GM19397 (cell line): ENCODE measurements around the gene GRIK4.

ENCODE experiments used
- ATAC-seq: cut with Tn5 transposase; IDR thresholded peaks from one replicate; pipeline ENCODE4 v1.9.1; 2021; ENCODE audit warnings: mild to moderate bottlenecking, moderate library complexity; ENCODE audit not compliant: unreplicated experiment

The GRIK4 gene

DNA sequence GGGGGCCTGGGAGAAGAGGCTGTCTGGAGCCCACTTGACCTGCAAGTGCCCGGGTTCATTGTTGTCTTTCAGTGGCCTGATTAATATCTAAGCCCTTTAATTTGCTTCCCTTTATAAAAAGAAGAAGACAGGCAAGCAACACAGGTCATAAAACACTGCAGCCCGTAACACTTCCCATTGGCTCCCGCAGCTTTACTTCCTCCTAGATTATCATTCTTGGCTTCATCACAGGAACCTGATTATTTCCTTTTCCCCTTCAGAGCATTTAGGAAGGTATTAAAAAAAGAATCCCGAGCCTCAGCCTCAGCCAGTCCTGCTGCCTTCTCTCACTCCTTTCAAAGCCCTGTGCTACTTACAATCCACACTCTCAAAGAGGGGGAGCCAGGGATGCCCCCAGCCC is 183.2 kb downstream of the GRIK4 start:
- ATAC-seq = no peak

DNA sequence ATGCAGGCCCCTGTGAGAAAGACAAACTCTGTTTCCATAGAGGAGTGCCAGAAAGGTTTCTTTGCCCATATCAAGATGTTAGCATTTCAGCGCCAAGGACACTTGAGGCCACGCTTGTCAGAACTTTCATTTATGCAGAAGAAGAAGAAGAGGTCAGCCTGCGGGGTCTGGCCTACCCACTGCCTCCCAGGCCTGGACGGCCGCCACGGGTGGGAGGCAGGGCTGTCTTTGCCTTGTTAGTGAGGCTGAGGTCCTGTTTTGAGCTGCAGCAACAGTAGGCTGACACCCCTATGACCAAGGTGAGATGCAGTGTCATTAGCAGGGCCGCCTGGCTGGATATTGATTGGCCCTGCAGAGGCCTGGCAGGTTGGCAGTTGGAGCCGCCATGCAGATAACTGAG is 183.9 kb downstream of the GRIK4 start:
- ATAC-seq = no peak

DNA sequence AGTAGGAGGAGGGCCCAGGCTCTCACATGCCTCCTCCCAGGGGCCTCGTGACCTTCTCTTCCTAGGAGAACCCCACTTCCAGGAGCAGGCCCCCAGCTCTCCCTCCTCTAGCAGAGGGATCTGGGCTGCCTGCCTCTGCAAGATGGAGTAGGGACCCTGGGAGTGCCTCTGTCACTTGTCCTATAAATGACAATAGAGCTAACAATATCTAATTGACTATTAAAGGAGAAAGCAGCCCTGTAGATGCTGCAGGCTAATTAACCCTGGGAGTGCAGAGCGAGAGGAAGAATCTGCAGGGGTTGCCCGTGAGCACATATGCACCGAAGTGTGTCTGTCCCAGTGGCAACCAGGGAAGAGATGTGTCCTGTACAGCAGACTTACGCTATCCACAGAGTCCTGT is 184.4 kb downstream of the GRIK4 start:
- no peak for ATAC-seq

DNA sequence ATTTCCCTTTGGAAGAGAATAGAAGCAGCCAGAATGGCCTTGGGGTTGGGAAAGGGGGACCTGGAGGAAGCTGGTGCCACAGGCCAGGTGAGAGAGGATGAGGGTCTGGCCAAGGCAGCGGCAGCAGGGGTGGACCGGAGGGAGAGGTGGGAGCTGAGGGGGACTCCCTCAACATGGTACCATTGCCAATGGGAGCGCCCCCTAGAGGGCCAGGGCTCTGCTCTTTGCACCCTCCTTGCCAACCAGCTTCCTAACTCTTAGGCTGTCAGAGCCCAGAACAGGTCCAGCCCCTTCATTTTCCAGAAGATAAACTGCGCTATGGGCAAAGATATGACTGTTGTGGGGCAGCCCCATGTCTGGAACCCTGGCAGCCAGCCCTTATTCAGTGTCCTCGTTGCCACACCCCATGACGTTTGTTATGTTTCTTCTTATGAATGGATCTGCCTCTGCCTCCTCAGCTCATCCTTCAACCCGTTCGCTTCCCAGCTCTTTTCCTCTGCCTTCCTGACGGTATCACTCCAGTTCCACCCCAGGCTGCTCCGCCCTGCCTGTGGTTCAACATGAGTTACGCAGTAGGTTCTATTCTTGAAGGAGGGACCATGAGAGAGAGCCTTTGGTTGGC is 185.2 kb downstream of the GRIK4 start:
- no peak for ATAC-seq

DNA sequence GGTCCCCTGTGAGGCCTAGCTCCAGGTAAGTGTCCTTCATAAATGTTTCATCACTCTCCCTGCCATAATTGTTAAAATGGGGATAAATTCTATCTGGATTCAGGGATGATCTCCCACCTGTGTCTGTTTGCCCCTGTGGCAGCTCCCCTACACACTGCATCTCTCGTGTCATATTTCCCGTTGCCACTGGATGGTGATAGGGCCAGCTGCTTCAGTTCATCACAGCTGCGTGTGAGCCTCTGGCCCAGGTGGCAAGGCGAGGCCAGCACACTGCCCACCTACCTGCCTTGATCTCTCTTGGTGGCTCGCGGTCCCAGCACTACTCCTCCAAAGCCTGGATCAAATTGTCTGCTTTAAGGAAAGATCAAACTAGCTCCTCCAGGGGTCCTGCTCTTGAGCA is 187.4 kb downstream of the GRIK4 start:
- no peak for ATAC-seq

DNA sequence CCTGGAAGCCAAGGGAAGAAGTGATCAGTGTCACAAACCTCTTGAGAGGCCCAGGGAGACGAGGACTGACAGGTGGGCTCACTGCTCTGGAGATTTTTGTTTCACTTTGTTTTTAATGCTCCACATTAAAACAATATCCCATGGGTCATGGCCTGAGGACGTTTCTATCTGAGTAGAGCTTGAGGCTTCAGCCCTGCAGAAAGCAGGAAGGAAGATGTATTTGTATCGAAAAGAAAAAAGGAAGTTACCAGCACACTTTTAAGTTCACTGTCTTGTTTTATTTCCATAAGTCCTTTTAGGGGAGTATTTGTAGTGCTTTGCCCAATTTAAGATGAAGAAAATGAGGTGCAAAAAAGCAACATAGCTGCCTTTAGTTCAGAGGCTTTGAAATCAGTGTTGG is 191.1 kb downstream of the GRIK4 start:
- ATAC-seq = no peak

DNA sequence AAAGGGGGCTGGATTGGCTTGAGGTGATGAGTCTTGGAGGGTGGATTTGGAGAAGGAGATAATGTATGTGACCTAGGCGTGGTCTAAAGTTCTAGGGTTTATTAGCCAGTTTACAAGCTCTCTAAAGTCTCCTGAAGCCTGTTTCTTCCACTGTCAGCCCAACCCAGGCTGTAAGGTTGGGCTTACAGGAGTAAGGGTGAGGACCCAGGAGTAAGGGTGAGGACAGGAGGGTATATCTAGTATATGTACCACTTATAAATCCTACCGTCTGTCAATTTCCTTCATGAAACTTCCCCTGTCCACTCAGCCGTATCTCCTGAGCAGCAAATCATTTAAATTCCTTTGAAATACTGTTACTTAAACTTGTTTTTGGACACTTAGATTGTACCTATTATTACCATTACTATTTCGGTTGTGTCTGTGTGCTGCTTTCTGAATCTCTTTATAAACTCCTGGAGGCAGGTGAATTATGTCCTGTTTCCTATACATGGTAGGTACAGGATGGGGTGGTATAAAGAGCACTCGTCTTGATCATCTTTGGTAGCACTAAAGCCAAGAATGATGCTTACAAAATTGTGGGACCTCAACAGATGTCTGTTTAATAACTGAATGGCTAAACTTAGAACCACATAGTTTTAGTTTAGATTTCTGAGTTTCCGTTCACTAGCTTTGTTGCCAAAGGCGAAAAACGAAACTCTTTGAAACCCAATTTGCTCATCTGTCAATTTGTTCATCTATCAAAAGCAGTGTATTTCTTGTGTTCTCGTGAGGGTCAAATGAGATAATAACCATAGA is 192.0 kb downstream of the GRIK4 start:
- ATAC-seq = no peak

DNA sequence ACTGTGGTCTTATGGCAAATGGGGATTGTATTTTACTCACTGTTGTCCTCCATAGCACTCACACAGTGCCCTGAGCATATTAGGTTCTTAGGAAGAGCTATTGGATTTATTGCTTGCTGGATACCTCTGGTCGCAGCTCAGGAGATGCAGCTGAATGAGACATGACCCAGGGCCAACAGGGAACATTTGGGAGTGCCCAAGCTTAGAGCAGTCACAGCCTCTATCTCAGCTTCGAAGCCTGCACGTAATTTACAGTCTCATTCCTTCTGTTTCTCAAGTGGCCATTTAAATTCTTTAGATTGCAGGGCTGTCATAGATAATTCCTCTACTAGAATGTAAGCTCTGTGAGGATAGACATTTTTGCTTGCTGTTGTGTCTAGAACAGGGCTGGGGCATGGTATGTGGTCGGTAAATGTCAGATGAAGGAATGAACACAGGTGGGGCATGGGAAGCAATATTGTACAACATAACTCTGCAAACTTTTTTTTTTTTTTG is 192.8 kb downstream of the GRIK4 start:
- ATAC-seq = no peak

DNA sequence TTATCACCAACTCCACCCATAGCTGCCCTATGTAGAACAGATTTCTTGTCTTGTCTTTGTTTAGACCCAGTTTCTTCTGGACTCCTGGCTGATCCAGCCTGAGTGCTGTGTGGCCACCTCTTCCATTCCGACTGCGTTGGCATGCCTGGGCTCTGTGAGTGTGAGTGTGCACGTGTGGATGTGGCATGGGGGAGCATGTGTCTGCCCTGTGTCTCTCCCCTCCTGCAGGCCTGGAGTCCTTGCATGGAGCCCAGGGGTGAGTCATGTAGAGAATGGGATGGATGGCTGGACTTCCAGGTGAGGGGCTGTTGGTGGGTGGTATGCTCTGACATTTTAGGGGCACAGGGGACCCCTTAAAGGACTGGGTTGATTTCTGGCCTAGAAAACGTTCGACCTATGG is 194.7 kb downstream of the GRIK4 start:
- ATAC-seq = no peak

DNA sequence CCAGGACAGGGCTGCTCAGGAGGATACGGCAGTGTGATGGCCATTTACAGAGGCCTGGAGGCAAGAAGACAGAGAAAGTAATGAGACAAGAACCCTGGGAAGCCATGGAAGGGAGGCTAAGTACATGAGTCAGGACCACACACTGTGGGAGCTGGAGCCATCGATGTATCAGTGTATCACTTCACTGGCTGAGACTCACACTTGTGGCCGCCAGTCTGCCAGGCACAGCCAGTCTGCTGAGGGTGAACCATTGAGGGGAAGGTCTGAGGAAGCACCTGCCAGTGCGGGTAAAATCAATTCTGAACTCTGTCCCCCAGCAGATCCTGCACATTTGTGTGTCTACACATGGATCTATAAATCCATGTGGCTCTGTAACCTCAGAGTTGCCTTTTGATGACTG is 195.6 kb downstream of the GRIK4 start:
- ATAC-seq = no peak

DNA sequence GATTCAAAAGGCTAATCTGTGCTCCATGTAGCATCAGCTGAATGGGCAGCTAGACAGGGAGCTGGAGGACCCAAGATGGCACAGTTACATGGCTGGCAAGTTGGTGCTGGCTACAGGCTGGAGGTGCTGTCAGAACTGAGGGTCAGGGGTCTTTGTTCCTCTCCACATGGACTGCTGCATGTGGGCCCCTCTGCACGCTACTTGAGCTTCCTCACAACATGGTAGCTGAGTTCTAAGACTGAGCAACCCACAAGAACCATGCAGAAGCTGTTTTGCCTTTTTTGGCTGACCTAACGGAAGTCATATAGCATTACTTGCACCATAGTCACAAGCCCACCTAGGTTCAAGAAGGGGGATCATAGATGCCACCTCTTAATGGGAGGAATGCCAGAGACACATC is 196.1 kb downstream of the GRIK4 start:
- no peak for ATAC-seq

DNA sequence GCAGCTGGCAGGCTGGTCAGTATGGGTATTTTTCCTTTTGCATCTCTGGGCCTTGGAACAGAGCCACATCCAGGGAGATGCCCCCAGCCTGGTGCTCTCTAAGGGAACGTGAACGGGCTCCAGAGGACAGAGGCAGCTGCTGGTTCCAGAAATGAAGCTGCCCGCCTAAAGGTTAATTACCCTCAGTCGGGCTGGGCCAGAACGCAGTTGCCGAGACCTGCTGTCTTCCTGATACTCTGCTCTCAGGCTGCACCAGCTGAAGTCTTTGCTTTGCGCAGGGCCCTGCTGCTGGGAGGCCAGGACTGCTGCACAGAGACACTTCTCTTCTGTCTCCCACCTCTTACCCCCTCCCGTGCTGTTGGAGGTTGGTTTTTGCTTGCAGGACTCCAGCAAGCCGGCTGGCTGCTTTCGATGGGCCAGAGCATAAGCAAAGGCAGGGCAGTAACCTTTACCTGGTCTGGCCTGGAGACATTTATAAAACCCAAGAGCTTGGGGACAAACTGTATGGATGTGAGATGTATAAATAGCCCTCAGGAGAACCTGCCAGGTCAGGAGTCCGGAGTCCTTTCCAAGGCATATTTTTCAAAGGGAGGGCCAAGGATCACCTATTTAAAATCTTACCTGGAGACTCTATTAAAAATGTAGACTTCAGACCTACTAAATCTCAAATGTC is 197.1 kb downstream of the GRIK4 start:
- ATAC-seq = no peak

DNA sequence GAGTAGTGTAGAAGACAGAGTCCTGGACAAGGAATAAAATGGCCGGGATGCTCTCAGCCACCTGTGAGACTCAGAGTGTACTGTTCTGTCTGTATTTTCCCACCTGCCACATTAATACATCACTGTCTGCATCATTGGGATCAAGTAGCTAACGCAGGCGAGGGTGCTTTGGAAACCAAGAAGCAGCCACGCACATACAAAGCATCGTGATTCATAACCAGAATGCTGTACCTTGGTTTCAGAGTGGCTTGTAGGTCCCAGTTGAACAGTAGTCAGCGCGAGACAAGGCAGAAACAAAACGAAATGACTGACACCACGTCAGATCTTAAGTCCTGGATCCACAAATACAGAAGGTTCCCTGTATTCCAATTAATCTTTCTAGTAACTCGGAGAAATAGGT is 198.3 kb downstream of the GRIK4 start:
- ATAC-seq = no peak

DNA sequence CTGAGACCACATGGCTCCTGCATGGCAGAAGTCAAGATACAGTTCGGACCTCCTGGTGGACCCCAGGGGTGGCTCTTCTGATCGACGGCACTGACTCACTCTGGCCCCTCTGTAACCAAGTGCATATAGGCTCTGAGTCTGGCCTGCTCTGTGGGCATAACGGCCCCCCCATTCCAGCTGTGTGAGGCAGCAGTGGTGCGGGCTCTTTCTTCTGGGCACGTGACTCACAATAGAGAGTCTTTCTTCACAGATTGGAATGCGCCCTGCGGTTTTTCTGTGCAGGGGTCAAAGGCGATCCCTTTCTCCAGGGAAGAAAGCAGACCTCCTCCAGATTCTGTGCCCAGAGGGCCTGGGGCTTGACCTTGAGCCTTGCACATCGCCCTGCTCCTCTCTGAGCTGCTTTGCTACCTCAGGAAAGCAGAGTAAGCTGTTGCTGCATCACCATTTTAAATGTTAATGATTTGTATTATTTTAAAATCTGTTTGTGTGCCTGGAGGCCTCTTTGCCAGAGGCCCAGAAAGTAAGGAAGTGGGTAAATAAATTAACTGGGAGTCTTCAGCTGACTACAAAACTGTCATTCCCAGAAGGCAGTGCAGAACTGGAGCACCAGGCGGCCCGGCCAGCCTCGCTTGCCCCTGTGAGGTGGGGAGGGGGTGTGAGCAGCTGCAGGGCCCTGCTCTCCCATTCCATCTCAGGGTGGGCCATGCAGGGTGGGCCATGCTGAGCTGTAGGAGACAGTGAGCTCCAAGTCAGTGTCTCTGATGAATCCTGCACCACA is 199.0 kb downstream of the GRIK4 start:
- ATAC-seq = no peak

DNA sequence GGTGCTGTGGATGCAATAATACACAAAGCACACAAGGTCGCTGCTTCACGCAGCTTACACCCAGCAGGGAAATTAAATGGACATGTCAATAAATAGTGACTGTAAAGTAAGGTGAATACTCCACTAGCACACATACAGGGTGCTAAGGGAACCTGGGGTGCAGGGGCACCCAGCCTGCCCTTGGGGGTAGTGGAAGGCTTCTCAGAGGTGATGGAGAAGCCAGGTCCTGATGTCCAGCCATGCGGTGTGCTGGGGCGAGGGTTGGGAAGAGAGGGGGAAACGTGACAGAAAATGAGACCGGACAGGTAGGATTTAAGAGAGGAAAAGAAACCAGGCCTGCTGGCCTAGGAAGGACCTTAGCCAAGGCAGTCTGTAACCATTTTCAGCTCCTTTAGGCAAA is 200.5 kb downstream of the GRIK4 start:
- no peak for ATAC-seq

DNA sequence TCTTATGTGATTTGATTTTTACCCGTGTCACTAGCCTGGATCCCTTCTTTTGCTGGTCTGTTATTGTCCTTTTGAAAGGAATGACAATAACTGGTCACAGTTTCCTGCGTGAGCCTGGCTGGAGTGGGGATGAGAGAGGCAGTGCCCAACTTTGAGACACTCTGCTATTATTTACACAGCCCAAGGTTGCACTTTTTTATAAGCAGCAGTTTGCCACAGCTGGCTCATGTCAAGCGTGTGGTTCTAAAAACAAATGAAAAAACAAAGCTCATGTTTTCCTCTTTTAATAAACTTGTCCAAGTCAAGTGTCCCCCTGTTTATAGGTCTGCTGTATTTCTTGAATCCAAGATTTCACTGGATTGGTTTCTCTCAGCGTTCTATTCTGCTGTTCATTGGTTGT is 201.3 kb downstream of the GRIK4 start:
- ATAC-seq = no peak

DNA sequence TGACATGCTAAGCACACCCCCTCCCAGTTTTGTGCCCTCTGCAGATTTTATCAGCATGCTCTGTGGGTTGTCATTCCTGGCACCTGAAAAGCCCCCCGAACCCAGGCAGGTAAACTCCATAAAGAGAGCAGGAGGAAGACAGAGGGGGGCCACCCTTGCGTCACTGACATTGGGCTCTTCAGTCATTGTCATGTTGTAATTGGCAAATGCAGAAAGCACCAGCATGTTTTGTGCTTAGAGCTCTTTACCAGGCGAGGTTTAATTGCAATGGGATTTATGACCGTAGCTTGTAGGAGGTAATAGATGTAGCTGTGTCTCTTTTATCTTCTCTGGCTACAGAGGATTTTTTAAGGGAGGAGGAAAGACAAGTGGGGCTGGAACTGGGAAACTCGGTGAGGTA is 201.7 kb downstream of the GRIK4 start:
- no peak for ATAC-seq

DNA sequence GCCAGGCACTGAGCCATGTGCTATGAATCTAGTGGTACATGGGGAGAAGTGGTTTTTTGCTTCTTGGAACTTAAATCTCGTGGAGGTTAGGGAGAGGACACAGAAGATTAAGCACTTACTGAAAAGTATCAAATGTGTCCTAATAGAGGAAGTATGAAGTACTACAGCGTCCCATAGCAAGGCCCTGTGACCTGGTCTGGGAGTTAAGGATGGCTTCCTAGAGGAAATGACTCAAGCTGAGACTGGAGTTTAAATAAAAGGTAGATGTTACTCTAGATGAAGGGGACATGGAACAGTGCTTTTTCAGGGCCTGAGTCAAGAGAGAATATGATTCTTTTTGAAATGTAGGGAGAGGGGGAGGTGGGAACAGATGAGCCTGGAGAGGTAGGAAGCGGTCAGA is 202.9 kb downstream of the GRIK4 start:
- no peak for ATAC-seq

DNA sequence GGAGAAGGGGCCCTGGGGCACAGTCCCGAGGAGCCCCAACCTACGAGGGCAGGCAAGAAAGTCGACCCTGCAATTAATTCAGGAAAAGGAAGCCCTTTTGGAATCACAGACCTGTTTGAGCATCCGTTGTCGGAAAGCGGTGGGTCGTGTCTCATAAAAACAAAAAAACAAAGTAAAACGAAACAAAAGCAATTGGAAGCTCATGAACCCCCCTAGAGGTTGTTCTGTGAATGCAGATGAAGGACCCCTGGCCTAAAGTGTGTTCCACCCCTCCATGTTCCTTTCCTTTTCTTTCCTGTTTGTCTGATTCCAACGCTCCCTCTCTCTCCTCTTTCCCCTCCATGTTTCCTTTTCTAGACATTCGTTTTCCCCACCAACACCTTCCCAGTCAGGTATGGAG is 203.7 kb downstream of the GRIK4 start:
- ATAC-seq = no peak

DNA sequence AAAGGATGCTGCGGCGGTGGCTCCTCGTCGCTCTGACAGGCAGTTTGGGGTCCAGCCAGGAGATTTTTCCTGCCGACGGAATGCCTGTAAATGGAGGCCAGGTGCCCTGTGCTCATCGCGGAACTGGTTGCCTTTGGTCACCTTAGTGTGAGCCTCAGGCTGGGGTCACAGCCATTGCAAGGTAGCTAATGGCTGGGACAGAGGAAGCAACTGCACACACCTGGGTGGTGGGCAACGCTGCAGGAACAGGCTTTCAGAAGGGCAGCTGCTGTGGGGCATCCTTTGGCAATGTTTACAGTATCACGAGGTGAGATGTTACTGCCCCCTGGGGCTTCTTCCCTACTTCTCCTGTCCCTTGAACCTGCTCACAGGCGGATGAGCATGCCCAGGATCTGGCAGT is 205.5 kb downstream of the GRIK4 start:
- ATAC-seq = no peak

DNA sequence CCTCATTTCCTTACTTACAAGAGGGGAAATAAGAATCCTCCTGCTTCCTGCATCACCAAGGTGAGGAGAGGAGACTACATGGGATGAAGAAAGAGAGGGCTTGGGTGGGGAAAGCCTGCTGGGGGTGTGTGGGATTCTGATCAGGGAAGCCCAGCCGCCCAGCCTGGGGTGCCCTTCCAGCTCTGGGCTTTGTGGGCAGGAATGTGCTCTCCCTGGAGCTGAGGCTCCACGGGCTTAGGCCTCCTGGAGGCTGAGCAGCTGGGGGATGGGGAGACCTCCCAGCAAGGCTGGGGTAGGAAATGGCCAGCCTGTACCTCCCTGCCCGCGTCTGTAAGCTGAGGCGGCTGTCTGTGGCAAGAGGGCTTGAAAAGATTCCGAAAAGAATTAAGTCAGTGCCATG is 206.1 kb downstream of the GRIK4 start:
- no peak for ATAC-seq
